CD14-positive monocyte (primary cell): ENCODE measurements around the gene CPS1. TPM values are rescaled to one million over a fixed set of nuclear protein-coding genes. Genes with fewer than 3 reads are reported as not detected.

Experiments used
- DNase-seq, 3 donors: peaks; one replicate each; pipeline ENCODE4 v3.0.0-alpha.2; 2011 to 2022
- H2AFZ ChIP-seq: 2 replicates; pipeline ENCODE4 v1.6.0; 2012; ENCODE audit warnings: mild to moderate bottlenecking, low read depth, low read length, inconsistent platforms; ENCODE audit not compliant: insufficient read depth, poor library complexity, severe bottlenecking
- H3K27ac ChIP-seq, 2 donors: 1 replicate in 1 of 2; 2 replicates in 1 of 2; pipeline ENCODE4 v1.5.1; 2012 to 2013; ENCODE audit warnings: low read length in 2 of 2, control low read depth in 1 of 2, inconsistent platforms in 1 of 2, low read depth in 1 of 2, mild to moderate bottlenecking in 1 of 2
- H3K27me3 ChIP-seq, 2 donors: one replicate each; pipeline versions ENCODE4 v1.6.0 to v1.6.1; 2011 to 2013; ENCODE audit warnings: low read length in 2 of 2; ENCODE audit not compliant: control insufficient read depth in 2 of 2, insufficient read depth in 2 of 2
- H3K36me3 ChIP-seq, 2 donors: replicated peaks in 1 of 2; 1 replicate in 1 of 2; 2 replicates in 1 of 2; pipeline versions ENCODE4 v1.5.1 to v1.6.1; 2012 to 2013; ENCODE audit warnings: low read length in 2 of 2, control low read depth in 1 of 2, inconsistent platforms in 1 of 2, mild to moderate bottlenecking in 1 of 2; ENCODE audit not compliant: insufficient read depth in 2 of 2, control insufficient read depth in 1 of 2
- H3K4me1 ChIP-seq, 2 donors: 1 replicate in 1 of 2; 2 replicates in 1 of 2; pipeline versions ENCODE4 v1.5.1 to v1.6.1; 2012 to 2013; ENCODE audit warnings: low read length in 2 of 2, control low read depth in 1 of 2, inconsistent platforms in 1 of 2, mild to moderate bottlenecking in 1 of 2, moderate library complexity in 1 of 2; ENCODE audit not compliant: insufficient read depth in 2 of 2, control insufficient read depth in 1 of 2
- H3K4me2 ChIP-seq: replicated peaks from 2 replicates; pipeline ENCODE3; 2012; ENCODE audit warnings: low read length, moderate library complexity, mild to moderate bottlenecking; ENCODE audit not compliant: poor library complexity, severe bottlenecking; ENCODE audit errors: extremely low read depth
- H3K4me3 ChIP-seq, 3 experiments: fragments of 200-600 bp in 1 of 3; sonication (generic) in 1 of 3; replicated peaks in 1 of 3; 1 replicate in 2 of 3; 2 replicates in 1 of 3; pipeline ENCODE4 v1.5.1; 2011 to 2013; ENCODE audit warnings: low read length in 3 of 3, mild to moderate bottlenecking in 3 of 3, control low read depth in 2 of 3, low read depth in 2 of 3, inconsistent platforms in 1 of 3, moderate library complexity in 1 of 3
- H3K79me2 ChIP-seq: 2 replicates; pipeline ENCODE4 v1.6.0; 2012; ENCODE audit warnings: mild to moderate bottlenecking, control low read depth, inconsistent platforms, low read length, moderate library complexity; ENCODE audit not compliant: insufficient read depth
- H3K9ac ChIP-seq: 2 replicates; pipeline ENCODE4 v1.6.0; 2017; ENCODE audit warnings: low read length, mild to moderate bottlenecking; ENCODE audit not compliant: insufficient read depth, poor library complexity, severe bottlenecking
- H3K9me3 ChIP-seq, 2 donors: replicated peaks in 1 of 2; 1 replicate in 1 of 2; 2 replicates in 1 of 2; pipeline versions ENCODE4 v1.5.1 to v1.6.1; 2012 to 2013; ENCODE audit warnings: low read length in 2 of 2, control low read depth in 1 of 2; ENCODE audit not compliant: control insufficient read depth in 1 of 2, insufficient read depth in 1 of 2
- H4K20me1 ChIP-seq: 2 replicates; pipeline ENCODE4 v1.6.0; 2012; ENCODE audit warnings: mild to moderate bottlenecking, low read length, control low read depth, moderate library complexity; ENCODE audit not compliant: insufficient read depth
- H3K27ac Mint-ChIP-seq, 7 donors: one replicate each; pipeline ENCODE4 v1.8.0; 2020; ENCODE audit warnings: mild to moderate bottlenecking in 7 of 7, mixed read lengths in 7 of 7, moderate library complexity in 6 of 7, inconsistent platforms in 2 of 7
- H3K27me3 Mint-ChIP-seq, 3 donors: one replicate each; pipeline ENCODE4 v1.8.0; 2021 to 2022; ENCODE audit warnings: low read depth in 3 of 3, mild to moderate bottlenecking in 3 of 3, mixed read lengths in 3 of 3, moderate library complexity in 3 of 3, inconsistent platforms in 1 of 3
- H3K36me3 Mint-ChIP-seq, 2 donors: one replicate each; pipeline ENCODE4 v1.8.0; 2020; ENCODE audit warnings: mixed read lengths in 2 of 2, inconsistent platforms in 1 of 2, mild to moderate bottlenecking in 1 of 2
- H3K4me1 Mint-ChIP-seq: one replicate; pipeline ENCODE4 v1.8.0; 2020; ENCODE audit warnings: mild to moderate bottlenecking, mixed read lengths
- H3K4me3 Mint-ChIP-seq, 2 donors: one replicate each; pipeline ENCODE4 v1.8.0; 2020; ENCODE audit warnings: mild to moderate bottlenecking in 2 of 2, mixed read lengths in 2 of 2, moderate library complexity in 1 of 2
- H3K9me3 Mint-ChIP-seq, 7 donors: one replicate each; pipeline ENCODE4 v1.8.0; 2020 to 2022; ENCODE audit warnings: mixed read lengths in 7 of 7, mild to moderate bottlenecking in 6 of 7, moderate library complexity in 6 of 7, inconsistent platforms in 2 of 7
- WGBS: methylation state at CpG from one replicate; pipeline ENCODE4 v1.1.5; 2013; ENCODE audit warnings: missing lambda C conversion rate; ENCODE audit not compliant: insufficient coverage; 5-methylcytosine and 5-hydroxymethylcytosine counted together
- intact Hi-C, 2 donors: fragments of 100-400 bp; cut with micrococcal nuclease; formaldehyde crosslinking; loops; one replicate each; pipeline versions ENCODE4 v1.15.0 to v1.15.1; 2023
- polyA plus RNA-seq, 3 donors: library from polyadenylated mRNA; depleted of rRNA in 1 of 3; unstranded in 2 of 3; stranded (reverse) in 1 of 3; fragments of 300-500 nt in 2 of 3; fragments of >200 nt in 1 of 3; fragmentation: Illumina TruSeq in 2 of 3; gene quantifications; 1 replicate in 2 of 3; 2 replicates in 1 of 3; pipeline ENCODE4 v1.2.3, GENCODE V29; 2012 to 2021
- TF ChIP-seq, protein P1 (sequence below): fragments of 200-600 bp; IDR thresholded peaks from one replicate; pipeline ENCODE4 v1.8.0; 2022; ENCODE audit warnings: antibody characterized with exemption, mild to moderate bottlenecking

CPS1 gene
- polyA plus RNA-seq, 3 donors = not detected

DNA sequence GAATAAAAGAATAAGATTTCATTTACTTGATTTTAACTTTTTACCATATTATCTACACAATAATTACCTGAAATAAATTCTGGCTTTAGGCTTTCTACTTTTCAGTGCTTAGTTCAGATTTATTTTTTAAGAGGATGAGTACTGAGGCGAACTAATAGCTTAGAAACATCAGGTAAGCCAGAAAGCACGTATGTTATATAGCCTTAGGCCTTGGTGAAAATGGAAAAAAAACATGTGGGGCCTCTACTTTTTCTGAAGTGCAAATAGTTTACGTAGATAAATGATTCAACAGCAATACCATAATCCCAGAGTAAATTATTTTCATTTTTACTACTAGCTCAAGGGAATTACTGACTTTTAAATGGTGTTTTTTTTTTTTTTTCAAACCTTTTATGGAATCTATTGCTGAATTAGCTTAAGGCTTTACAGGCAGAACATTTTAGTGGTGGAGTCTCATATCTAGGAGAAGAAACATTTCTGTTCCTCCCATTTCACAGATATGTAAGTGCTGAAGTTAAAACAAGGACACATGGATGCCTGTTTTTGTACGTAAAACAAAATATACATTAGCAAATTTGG is 6.2 kb downstream of the CPS1 start:
- DNase-seq = no peak
- Histone ChIP-seq H3K9me3 (no peaks in the 10 kb centered on the region), H3K27me3 (no peaks in the 10 kb centered on the region), H4K20me1 (no peaks in the 10 kb centered on the region), H3K79me2 (no peaks in the 10 kb centered on the region), H3K36me3 (no peaks in the 10 kb centered on the region), H2AFZ (no peak overlapping the region), H3K27ac (no peak overlapping the region), H3K4me1 (no peaks in the 10 kb centered on the region), H3K4me3 (no peak overlapping the region), H3K9ac (no peak overlapping the region), H3K4me2 (no peak overlapping the region)
- Mint-ChIP-seq H3K27me3 (peaks cover 0 to 2% (median 0%) of the 10 kb centered on the region in 3 donors), H3K4me1 (no peaks in the 10 kb centered on the region), H3K36me3 (no peaks in the 10 kb centered on the region), H3K27ac (no peak overlapping the region), H3K9me3 (no peaks in the 10 kb centered on the region), H3K4me3 (no peak overlapping the region)
- no CpG with 5 or more reads among the region's 4 CpGs for WGBS
- intact Hi-C loops = no loop called here
- TF ChIP-seq, protein P1, sequence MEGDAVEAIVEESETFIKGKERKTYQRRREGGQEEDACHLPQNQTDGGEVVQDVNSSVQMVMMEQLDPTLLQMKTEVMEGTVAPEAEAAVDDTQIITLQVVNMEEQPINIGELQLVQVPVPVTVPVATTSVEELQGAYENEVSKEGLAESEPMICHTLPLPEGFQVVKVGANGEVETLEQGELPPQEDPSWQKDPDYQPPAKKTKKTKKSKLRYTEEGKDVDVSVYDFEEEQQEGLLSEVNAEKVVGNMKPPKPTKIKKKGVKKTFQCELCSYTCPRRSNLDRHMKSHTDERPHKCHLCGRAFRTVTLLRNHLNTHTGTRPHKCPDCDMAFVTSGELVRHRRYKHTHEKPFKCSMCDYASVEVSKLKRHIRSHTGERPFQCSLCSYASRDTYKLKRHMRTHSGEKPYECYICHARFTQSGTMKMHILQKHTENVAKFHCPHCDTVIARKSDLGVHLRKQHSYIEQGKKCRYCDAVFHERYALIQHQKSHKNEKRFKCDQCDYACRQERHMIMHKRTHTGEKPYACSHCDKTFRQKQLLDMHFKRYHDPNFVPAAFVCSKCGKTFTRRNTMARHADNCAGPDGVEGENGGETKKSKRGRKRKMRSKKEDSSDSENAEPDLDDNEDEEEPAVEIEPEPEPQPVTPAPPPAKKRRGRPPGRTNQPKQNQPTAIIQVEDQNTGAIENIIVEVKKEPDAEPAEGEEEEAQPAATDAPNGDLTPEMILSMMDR = no peak

DNA sequence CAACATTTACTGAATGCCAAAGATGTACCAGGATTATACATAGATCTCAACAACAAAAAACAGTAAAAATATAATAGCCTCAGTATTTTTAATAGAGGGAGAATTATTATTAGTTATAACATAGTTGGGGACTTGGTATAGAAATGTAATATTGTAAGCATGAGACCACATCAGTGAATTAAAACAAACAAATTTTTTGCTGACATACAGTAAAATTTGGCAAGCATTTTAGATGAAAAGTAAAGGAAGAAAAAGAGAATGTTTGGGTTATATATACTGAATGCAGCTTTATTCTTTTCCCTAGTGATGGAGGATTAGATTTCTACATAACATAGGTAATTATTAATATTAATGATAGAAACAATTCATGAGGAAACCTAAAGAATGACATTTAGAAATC is 10.9 kb downstream of the CPS1 start:
- TF ChIP-seq, protein P1 = no peak

More for the DNA sequence above, 10.9 kb downstream of the CPS1 start:
- no peaks in the 10 kb centered on the region for H3K4me1 ChIP-seq
- H3K27me3 ChIP-seq = no peaks in the 10 kb centered on the region
- no peaks in the 10 kb centered on the region for H3K79me2 ChIP-seq
- no peaks in the 10 kb centered on the region for H4K20me1 ChIP-seq
- no peak overlapping the region for H2AFZ ChIP-seq
- no peak overlapping the region for H3K4me3 ChIP-seq
- no peaks in the 10 kb centered on the region for H3K9me3 ChIP-seq
- Mint-ChIP-seq H3K4me1 (no peaks in the 10 kb centered on the region), H3K9me3 (no peaks in the 10 kb centered on the region), H3K27me3 (peaks cover 0 to 2% (median 0%) of the 10 kb centered on the region in 3 donors), H3K36me3 (no peaks in the 10 kb centered on the region), H3K4me3 (no peak overlapping the region), H3K27ac (no peak overlapping the region)
- no peak overlapping the region for H3K27ac ChIP-seq
- intact Hi-C loops = no loop called here
- no peak overlapping the region for H3K4me2 ChIP-seq
- no peaks in the 10 kb centered on the region for H3K36me3 ChIP-seq
- no peak overlapping the region for H3K9ac ChIP-seq
- DNase-seq = no peak
